ENCODE measurements around the gene NAALADL1. TPM values are rescaled to one million over a fixed set of nuclear protein-coding genes. Genes with fewer than 3 reads are reported as not detected.
A peak's percentile ranks its signal among the peaks of the same experiment; 100 is the strongest.

NAALADL1 gene
- total and polyA plus RNA-seq, 4 experiments from 2014 or later: 16.6 to 27.0 (median 22.9) TPM

DNA sequence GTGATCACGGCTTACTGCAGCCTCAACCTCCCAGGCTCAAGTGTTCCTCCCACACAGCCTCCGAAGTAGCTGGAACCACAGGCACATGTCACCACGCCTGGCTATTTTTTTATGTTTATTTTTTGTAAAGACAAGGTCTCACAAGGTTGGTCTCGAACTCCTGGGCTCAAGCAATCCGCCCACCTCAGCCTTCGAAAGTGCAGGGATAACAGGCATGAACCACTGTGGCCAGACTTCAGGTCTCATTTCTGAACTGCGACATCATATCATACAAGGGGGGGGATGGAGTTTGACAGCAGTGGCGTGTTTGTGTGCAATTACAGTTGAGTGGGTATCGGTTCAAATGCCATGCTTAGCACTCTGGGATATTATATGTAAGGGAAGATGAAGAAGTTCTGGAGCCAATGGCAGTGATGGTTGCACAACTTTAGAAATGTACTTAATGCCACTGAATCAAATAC is 6.9 kb downstream of the NAALADL1 start:
- Mint-ChIP-seq H3K27ac (no peak overlapping the region), H3K36me3 (no peaks in the 10 kb centered on the region), H3K4me1 (peaks cover 13 to 36% (median 26%) of the 10 kb centered on the region in 4 donors), H3K27me3 (no peaks in the 10 kb centered on the region), H3K4me3 (no peak overlapping the region), H3K9me3 (no peaks in the 10 kb centered on the region)
- ChIA-PET CTCF (ENCODE audit: partially characterized antibody) (interaction anchor here (0.6 to 0.7 kb wide), 2 partner anchors 53 to 537 kb away, joined by 3 to 4 read pairs; no protein-coding TSS in a partner anchor), POLR2A (ENCODE audit: partially characterized antibody) (no interaction called here)
- no peak overlapping the region for H3K4me3 ChIP-seq (ENCODE audit: low read length in 2 of 2)
- no peak overlapping the region for H3K27ac ChIP-seq (ENCODE audit: low read depth, low read length)
- H3K36me3 ChIP-seq (ENCODE audit: insufficient read depth, low read length): no peaks in the 10 kb centered on the region
- H3K27me3 ChIP-seq (ENCODE audit: insufficient read depth, low read length): no peaks in the 10 kb centered on the region
- H3K9me3 ChIP-seq (ENCODE audit: control insufficient read depth in 1 of 2, low read length in 2 of 2): no peaks in the 10 kb centered on the region
- peaks cover 30% of the 10 kb centered on the region for H3K4me1 ChIP-seq (ENCODE audit: insufficient read depth, low read length)
- DNase-seq: no peak
- intact Hi-C loops (cut with micrococcal nuclease): no loop called here

DNA sequence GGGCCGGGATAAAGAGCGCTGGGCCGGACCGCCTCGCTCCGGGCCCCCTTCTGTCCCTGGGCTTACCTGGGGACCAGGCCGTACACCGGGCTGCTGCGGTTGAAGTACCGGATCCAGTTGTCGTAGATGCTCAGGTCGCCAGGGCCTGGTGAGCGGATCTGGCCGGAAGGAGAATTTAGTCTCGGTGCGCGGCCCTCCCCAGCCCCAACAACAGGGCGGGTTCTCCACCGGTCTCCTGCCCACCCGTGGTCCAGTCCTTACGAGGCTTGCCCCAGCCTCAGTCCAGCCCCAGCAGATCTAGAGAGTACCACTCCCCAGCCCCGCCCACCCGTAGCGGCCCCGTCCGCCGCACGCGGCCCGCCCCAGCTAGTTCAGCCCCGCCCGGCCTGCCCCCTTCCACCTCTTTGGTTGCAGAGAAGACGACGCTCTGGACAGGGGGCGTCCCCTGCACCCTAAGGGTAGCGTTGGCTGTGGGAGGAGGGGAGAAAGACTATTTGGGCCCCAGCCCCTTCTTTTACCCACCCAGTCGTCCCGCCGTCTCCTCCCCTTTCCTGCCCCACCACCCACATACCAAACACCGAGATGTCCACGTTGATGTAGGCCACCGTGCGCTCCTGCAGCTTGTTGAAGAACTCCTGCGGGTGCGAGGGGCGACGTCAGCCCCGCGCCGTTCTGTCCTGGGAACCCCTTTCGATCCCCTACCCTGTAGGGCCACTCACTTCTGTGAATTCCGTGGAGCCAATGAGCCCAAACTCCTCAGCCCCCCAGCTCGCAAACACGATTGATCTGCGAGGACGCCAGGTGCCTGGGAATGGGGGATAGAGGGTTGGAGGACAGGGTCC is 10.6 kb downstream of the NAALADL1 start:
- H3K4me3 Mint-ChIP-seq: peak overlapping the region; percentile 82 to 90 (median 84)
- no peaks in the 10 kb centered on the region for H3K27me3 ChIP-seq (ENCODE audit: insufficient read depth, low read length)
- CTCF ChIA-PET (ENCODE audit: partially characterized antibody): no interaction called here
- peaks cover 6% of the 10 kb centered on the region for H3K36me3 ChIP-seq (ENCODE audit: insufficient read depth, low read length)
- intact Hi-C loops (cut with micrococcal nuclease): no loop called here
- peak overlapping the region; percentile 48 for H3K27ac ChIP-seq (ENCODE audit: low read depth, low read length)
- peaks cover 3 to 30% (median 18%) of the 10 kb centered on the region in 4 donors for H3K4me1 Mint-ChIP-seq
- peak overlapping the region; percentile 22 to 54 for H3K4me3 ChIP-seq (ENCODE audit: low read length in 2 of 2)
- H3K27ac Mint-ChIP-seq: peak overlapping the region; percentile 47 to 94 (median 83)
- DNase-seq: no peak
- no peaks in the 10 kb centered on the region for H3K9me3 ChIP-seq (ENCODE audit: control insufficient read depth in 1 of 2, low read length in 2 of 2)
- H3K4me1 ChIP-seq (ENCODE audit: insufficient read depth, low read length): peaks cover 25% of the 10 kb centered on the region
- peaks cover 0 to 5% of the 10 kb centered on the region in 2 donors for H3K36me3 Mint-ChIP-seq
- no peaks in the 10 kb centered on the region for H3K27me3 Mint-ChIP-seq
- POLR2A ChIA-PET (ENCODE audit: partially characterized antibody): interaction anchor here (0.7 to 1.7 kb wide), 3 partner anchors 27 to 49 kb away, joined by 3 to 7 read pairs (median 4); partner anchors contain the start of genes ARL2 and VPS51
- no peaks in the 10 kb centered on the region for H3K9me3 Mint-ChIP-seq

DNA sequence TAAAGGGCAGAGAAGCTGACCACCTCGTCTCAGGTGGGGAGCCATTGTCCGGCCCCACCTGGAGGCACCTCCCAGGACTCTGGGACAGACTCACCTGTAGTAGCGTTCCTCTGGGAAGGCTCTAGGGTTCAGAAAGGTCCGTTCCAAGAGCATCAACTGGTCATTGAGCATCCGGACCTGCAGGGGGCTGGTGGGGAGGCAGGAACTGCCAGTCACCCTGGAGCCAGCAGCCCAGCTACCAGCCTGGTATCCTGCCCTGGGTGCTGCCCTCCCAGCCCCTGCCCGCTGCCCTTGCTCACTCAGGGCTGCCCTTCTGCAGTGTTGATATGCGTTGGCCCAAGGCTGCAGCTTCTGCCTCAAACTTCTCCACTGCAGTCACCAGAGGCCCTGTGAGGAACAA is 12.6 kb downstream of the NAALADL1 start:
- Mint-ChIP-seq H3K27me3 (no peaks in the 10 kb centered on the region), H3K9me3 (no peaks in the 10 kb centered on the region), H3K4me3 (peak overlapping the region in 1 of 8 donors; percentile 46), H3K36me3 (peaks cover 0 to 8% of the 10 kb centered on the region in 2 donors), H3K4me1 (peaks cover 7 to 44% (median 28%) of the 10 kb centered on the region in 4 donors), H3K27ac (no peak overlapping the region)
- no peaks in the 10 kb centered on the region for H3K27me3 ChIP-seq (ENCODE audit: insufficient read depth, low read length)
- POLR2A ChIA-PET (ENCODE audit: partially characterized antibody): interaction anchor here (0.6 to 1.1 kb wide), 2 partner anchors 72 to 618 kb away, joined by 3 read pairs; partner anchors contain the start of gene ZNHIT2
- peaks cover 33% of the 10 kb centered on the region for H3K4me1 ChIP-seq (ENCODE audit: insufficient read depth, low read length)
- no peak overlapping the region for H3K27ac ChIP-seq (ENCODE audit: low read depth, low read length)
- H3K9me3 ChIP-seq (ENCODE audit: control insufficient read depth in 1 of 2, low read length in 2 of 2): no peaks in the 10 kb centered on the region
- no peak for DNase-seq
- CTCF ChIA-PET (ENCODE audit: partially characterized antibody): interaction anchor here (0.8 to 1.3 kb wide), 3 partner anchors 10 to 33 kb away, joined by 3 to 4 read pairs (median 3); no protein-coding TSS in a partner anchor
- H3K36me3 ChIP-seq (ENCODE audit: insufficient read depth, low read length): peaks cover 6% of the 10 kb centered on the region
- intact Hi-C loops (cut with micrococcal nuclease): no loop called here
- no peak overlapping the region for H3K4me3 ChIP-seq (ENCODE audit: low read length in 2 of 2)

DNA sequence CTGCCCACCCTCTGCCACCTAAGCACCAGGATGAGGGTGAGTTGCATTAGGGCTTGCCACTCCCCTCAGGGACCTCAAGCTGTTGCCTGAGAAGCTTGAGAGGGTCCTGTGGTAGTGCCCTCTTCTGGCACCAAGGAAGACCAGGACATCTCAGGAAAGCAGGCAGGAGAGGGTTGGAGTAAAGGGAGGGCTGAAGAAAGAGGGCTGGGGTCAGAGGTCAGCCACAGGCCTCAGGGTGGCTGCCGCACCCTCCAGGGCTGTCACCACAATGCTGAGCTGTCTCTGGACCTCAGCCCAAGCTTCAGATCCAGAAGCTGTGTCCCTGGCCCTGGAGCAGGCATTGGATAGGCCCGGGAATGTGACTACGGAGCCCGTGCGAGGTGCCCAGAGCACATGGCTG is 13.3 kb downstream of the NAALADL1 start:
- Mint-ChIP-seq H3K36me3 (peaks cover 0 to 10% of the 10 kb centered on the region in 2 donors), H3K27ac (peak overlapping the region in 1 of 7 donors; percentile 15), H3K27me3 (no peaks in the 10 kb centered on the region), H3K9me3 (no peaks in the 10 kb centered on the region), H3K4me3 (no peak overlapping the region), H3K4me1 (peaks cover 8 to 49% (median 30%) of the 10 kb centered on the region in 4 donors)
- Histone ChIP-seq H3K36me3 (ENCODE audit: insufficient read depth, low read length) (peaks cover 6% of the 10 kb centered on the region), H3K4me3 (ENCODE audit: low read length in 2 of 2) (no peak overlapping the region), H3K27ac (ENCODE audit: low read depth, low read length) (no peak overlapping the region), H3K9me3 (ENCODE audit: control insufficient read depth in 1 of 2, low read length in 2 of 2) (no peaks in the 10 kb centered on the region), H3K4me1 (ENCODE audit: insufficient read depth, low read length) (peaks cover 40% of the 10 kb centered on the region), H3K27me3 (ENCODE audit: insufficient read depth, low read length) (no peaks in the 10 kb centered on the region)
- DNase-seq: no peak
- CTCF ChIA-PET (ENCODE audit: partially characterized antibody): interaction anchor here (0.8 to 1.3 kb wide), 3 partner anchors 9 to 33 kb away, joined by 3 to 4 read pairs (median 3); no protein-coding TSS in a partner anchor
- intact Hi-C loops (cut with micrococcal nuclease): no loop called here
- POLR2A ChIA-PET (ENCODE audit: partially characterized antibody): no interaction called here

DNA sequence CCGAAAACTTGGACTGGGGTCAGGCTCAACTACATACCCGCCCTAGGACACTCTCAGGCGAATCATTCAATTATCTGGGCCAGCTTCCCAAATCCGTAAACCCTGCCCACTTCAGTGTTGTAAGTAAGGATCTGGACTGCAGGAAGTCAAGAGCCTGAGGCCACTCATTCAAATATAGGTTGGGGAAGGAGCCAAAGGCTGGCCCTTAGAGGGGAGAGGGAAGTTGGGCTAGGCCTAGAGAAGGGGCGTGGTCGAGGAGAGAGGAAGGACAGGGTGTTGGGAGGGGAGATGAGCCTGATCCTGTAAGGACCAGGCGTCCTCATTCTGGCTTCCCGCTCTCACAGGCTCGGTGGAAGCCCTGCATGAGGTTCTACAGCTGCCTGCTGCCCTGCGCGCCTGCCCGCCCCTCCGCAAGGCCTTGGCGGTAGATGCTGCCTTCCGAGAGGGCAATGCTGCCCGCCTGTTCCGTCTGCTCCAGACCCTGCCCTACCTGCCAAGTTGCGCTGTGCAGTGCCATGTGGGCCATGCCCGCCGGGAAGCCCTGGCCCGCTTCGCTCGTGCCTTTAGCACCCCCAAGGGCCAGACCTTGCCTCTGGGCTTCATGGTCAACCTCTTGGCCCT is 14.4 kb downstream of the NAALADL1 start:
- POLR2A ChIA-PET (ENCODE audit: partially characterized antibody): interaction anchor here (3.6 kb wide), 1 partner anchor 91 kb away, joined by 21 read pairs; the partner anchor contains the start of gene SYVN1

DNA sequence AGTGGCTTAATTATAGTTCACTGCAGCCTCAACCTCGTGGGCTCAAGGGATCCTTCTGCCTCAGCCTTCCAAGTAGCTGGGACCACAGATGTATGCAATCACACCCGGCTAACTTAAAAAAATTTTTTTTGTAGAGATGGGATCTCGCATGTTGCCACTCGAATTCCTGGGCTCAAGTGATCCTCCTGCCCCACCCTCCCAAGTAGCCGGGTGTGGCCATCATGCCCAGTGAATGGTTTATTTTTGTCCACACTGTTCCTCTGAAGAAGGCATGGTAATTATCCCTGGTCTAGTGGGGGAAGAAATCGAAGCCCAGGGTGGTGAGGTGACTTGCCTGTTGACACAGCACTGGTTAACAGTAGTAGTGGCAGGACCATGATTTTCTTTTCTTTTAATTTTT is 15.5 kb downstream of the NAALADL1 start:
- H3K36me3 Mint-ChIP-seq: peaks cover 2 to 11% of the 10 kb centered on the region in 2 donors
- Histone ChIP-seq H3K4me1 (ENCODE audit: insufficient read depth, low read length) (peaks cover 37% of the 10 kb centered on the region), H3K4me3 (ENCODE audit: low read length in 2 of 2) (no peak overlapping the region), H3K27ac (ENCODE audit: low read depth, low read length) (no peak overlapping the region), H3K9me3 (ENCODE audit: control insufficient read depth in 1 of 2, low read length in 2 of 2) (no peaks in the 10 kb centered on the region), H3K27me3 (ENCODE audit: insufficient read depth, low read length) (no peaks in the 10 kb centered on the region), H3K36me3 (ENCODE audit: insufficient read depth, low read length) (peaks cover 6% of the 10 kb centered on the region)
- DNase-seq: no peak
- ChIA-PET CTCF (ENCODE audit: partially characterized antibody) (interaction anchor here (0.9 kb wide), 1 partner anchor 30 kb away, joined by 3 read pairs; no protein-coding TSS in a partner anchor), POLR2A (ENCODE audit: partially characterized antibody) (interaction anchor here (1.0 to 3.7 kb wide), 4 partner anchors 17 to 92 kb away, joined by 3 to 21 read pairs (median 10); partner anchors contain the start of genes ARL2, FAU, MRPL49 and SYVN1)
- H3K27me3 Mint-ChIP-seq: no peaks in the 10 kb centered on the region
- peaks cover 8 to 41% (median 24%) of the 10 kb centered on the region in 4 donors for H3K4me1 Mint-ChIP-seq
- peak overlapping the region in 5 of 8 donors; percentile 82 to 89 (median 86) for H3K4me3 Mint-ChIP-seq
- peak overlapping the region in 1 of 7 donors; percentile 54 for H3K27ac Mint-ChIP-seq
- intact Hi-C loops (cut with micrococcal nuclease): no loop called here
- H3K9me3 Mint-ChIP-seq: no peaks in the 10 kb centered on the region

More for the DNA sequence above, 14.4 kb downstream of the NAALADL1 start:
- CTCF ChIA-PET (ENCODE audit: partially characterized antibody): no interaction called here
- Histone ChIP-seq H3K4me3 (ENCODE audit: low read length in 2 of 2) (no peak overlapping the region), H3K36me3 (ENCODE audit: insufficient read depth, low read length) (peaks cover 6% of the 10 kb centered on the region), H3K27me3 (ENCODE audit: insufficient read depth, low read length) (no peaks in the 10 kb centered on the region), H3K27ac (ENCODE audit: low read depth, low read length) (no peak overlapping the region), H3K4me1 (ENCODE audit: insufficient read depth, low read length) (peaks cover 43% of the 10 kb centered on the region), H3K9me3 (ENCODE audit: control insufficient read depth in 1 of 2, low read length in 2 of 2) (no peaks in the 10 kb centered on the region)
- Mint-ChIP-seq H3K27ac (no peak overlapping the region), H3K9me3 (no peaks in the 10 kb centered on the region), H3K4me1 (peaks cover 8 to 49% (median 30%) of the 10 kb centered on the region in 4 donors), H3K27me3 (no peaks in the 10 kb centered on the region), H3K4me3 (peak overlapping the region in 1 of 8 donors; percentile 45), H3K36me3 (peaks cover 0 to 10% of the 10 kb centered on the region in 2 donors)
- DNase-seq: no peak
- intact Hi-C loops (cut with micrococcal nuclease): no loop called here

All from CD4-positive, alpha-beta memory T cell (primary cell).